GM23248 (cell line): ENCODE data around the gene PLCB1.

Source experiments
- EZH2 ChIP-seq: fragments of 200-600 bp; sonication (generic); IDR thresholded peaks from 2 replicates; pipeline ENCODE4 v1.6.1; 2018; ENCODE audit warnings: antibody characterized with exemption, mild to moderate bottlenecking; ENCODE audit not compliant: insufficient read depth, poor library complexity, severe bottlenecking
- EZH2phosphoT487 ChIP-seq: fragments of 200-600 bp; sonication (generic); IDR thresholded peaks from 2 replicates; pipeline ENCODE4 v1.6.1; 2018; ENCODE audit warnings: antibody characterized with exemption, moderate library complexity, mild to moderate bottlenecking, low read depth; ENCODE audit not compliant: insufficient read depth

DNA sequence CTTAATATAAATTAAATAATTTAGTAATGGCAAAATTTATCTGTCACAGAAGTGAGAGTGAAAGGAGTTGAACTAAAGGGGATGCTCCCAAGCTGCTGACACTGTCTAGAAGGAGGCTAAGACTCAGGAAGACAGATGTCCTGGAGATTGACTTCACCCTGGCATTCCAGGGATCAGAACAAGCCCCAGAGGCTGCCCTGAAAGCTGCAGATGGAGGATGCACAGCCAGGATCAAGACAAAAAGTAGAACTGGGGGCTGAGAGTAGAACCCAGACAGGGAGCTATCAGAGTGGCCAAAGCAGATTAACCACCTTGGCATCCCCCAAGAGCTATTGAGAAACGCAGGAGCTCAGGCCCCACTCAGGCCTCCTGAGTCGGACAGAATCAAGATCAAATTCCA is 747.6 kb downstream of the PLCB1 start:
- no peak for TF ChIP-seq EZH2
- no peak for TF ChIP-seq EZH2phosphoT487
